SJCRH30 (cell line): ENCODE results near the gene TAF4B. TPM values are rescaled to one million over a fixed set of nuclear protein-coding genes. Genes with fewer than 3 reads are reported as not detected.
A peak's percentile ranks its signal among the peaks of the same experiment; 100 is the strongest.
"Not testable (repeated sequence)": the region's sequence is repeated elsewhere in the genome, so short reads cannot be mapped to it uniquely, and the experiment has no call there.

Experiments
- DNase-seq, 2 experiments: peaks; one replicate each; pipeline ENCODE4 v3.0.0-alpha.2; 2015 to 2020
- H3K27ac ChIP-seq: fragments of 250-450 bp; sonication (Bioruptor Pico); 2 replicates; pipeline ENCODE4 v1.5.1; 2020; ENCODE audit warnings: mild to moderate bottlenecking, moderate library complexity
- H3K27me3 ChIP-seq: fragments of 250-450 bp; sonication (Bioruptor Pico); 2 replicates; pipeline ENCODE4 v1.5.1; 2020; ENCODE audit warnings: mild to moderate bottlenecking, moderate library complexity
- H3K36me3 ChIP-seq: fragments of 250-450 bp; sonication (Bioruptor Pico); 2 replicates; pipeline ENCODE4 v1.5.1; 2020; ENCODE audit warnings: mild to moderate bottlenecking, moderate library complexity
- H3K4me1 ChIP-seq: fragments of 250-450 bp; sonication (Bioruptor Pico); 2 replicates; pipeline ENCODE4 v1.5.1; 2020; ENCODE audit warnings: mild to moderate bottlenecking, moderate library complexity
- H3K4me3 ChIP-seq: fragments of 250-450 bp; sonication (Bioruptor Pico); 2 replicates; pipeline ENCODE4 v1.5.1; 2020; ENCODE audit warnings: mild to moderate bottlenecking, moderate library complexity
- H3K9me3 ChIP-seq: fragments of 250-450 bp; sonication (Bioruptor Pico); replicated peaks from 2 replicates; pipeline ENCODE4 v1.5.1; 2020; ENCODE audit warnings: mild to moderate bottlenecking, moderate library complexity
- total RNA-seq: library from RNA; depleted of rRNA; stranded (reverse); fragments of >200 nt; shearing (Covaris generic); gene quantifications from 2 replicates; pipeline ENCODE4 v1.2.3, GENCODE V29; 2014

The TAF4B gene
- total RNA-seq, 1 experiment from 2014 or later, result 10.1 TPM

- Histone ChIP-seq H3K4me3 (no peak overlapping the region), H3K27me3 (no peaks in the 10 kb centered on the region), H3K9me3 (no peaks in the 10 kb centered on the region), H3K27ac (no peak overlapping the region), H3K4me1 (no peaks in the 10 kb centered on the region), H3K36me3 (no peaks in the 10 kb centered on the region)
- no peak for DNase-seq
Observed at GRCh38 chr18:26362021-26362420, 135.8 kb downstream of the TAF4B start.

GRCh38 chr18:26367425-26367824 lies 141.2 kb downstream of the TAF4B start:
- Histone ChIP-seq H3K36me3 (no peaks in the 10 kb centered on the region), H3K27ac (no peak overlapping the region), H3K4me1 (no peaks in the 10 kb centered on the region), H3K4me3 (no peak overlapping the region), H3K27me3 (no peaks in the 10 kb centered on the region), H3K9me3 (no peaks in the 10 kb centered on the region)
- DNase-seq, result no peak

- H3K4me3 ChIP-seq, result no peak overlapping the region
- H3K36me3 ChIP-seq, result no peaks in the 10 kb centered on the region
- H3K27ac ChIP-seq, result no peak overlapping the region
- no peak for DNase-seq
- H3K9me3 ChIP-seq, result no peaks in the 10 kb centered on the region
- H3K27me3 ChIP-seq, result no peaks in the 10 kb centered on the region
- H3K4me1 ChIP-seq, result no peaks in the 10 kb centered on the region
Observed at GRCh38 chr18:26370037-26370436, 143.8 kb downstream of the TAF4B start.

- no peaks in the 10 kb centered on the region for H3K4me1 ChIP-seq
- no peaks in the 10 kb centered on the region for H3K9me3 ChIP-seq
- H3K27me3 ChIP-seq, result no peaks in the 10 kb centered on the region
- H3K27ac ChIP-seq, result no peak overlapping the region
- H3K4me3 ChIP-seq, result no peak overlapping the region
- DNase-seq, result no peak
- H3K36me3 ChIP-seq, result no peaks in the 10 kb centered on the region
Observed at GRCh38 chr18:26376105-26376504, 149.9 kb downstream of the TAF4B start.

GRCh38 chr18:26378701-26379100 lies 152.5 kb downstream of the TAF4B start:
- no peak overlapping the region for H3K27ac ChIP-seq
- no peak overlapping the region for H3K4me3 ChIP-seq
- no peak for DNase-seq
- no peaks in the 10 kb centered on the region for H3K9me3 ChIP-seq
- no peaks in the 10 kb centered on the region for H3K36me3 ChIP-seq
- no peaks in the 10 kb centered on the region for H3K4me1 ChIP-seq
- no peaks in the 10 kb centered on the region for H3K27me3 ChIP-seq

- not testable (repeated sequence) for H3K27me3 ChIP-seq, DNase-seq, H3K9me3 ChIP-seq, H3K4me3 ChIP-seq, H3K36me3 ChIP-seq, H3K27ac ChIP-seq
- peaks cover 11% of the 10 kb centered on the region for H3K4me1 ChIP-seq
Observed at GRCh38 chr18:26381555-26381954, 155.3 kb downstream of the TAF4B start.

GRCh38 chr18:26383454-26384270 lies 157.4 kb downstream of the TAF4B start:
- no peaks in the 10 kb centered on the region for H3K9me3 ChIP-seq
- H3K27ac ChIP-seq, result no peak overlapping the region
- peak in 1 of 2 experiments; percentile 64 for DNase-seq
- peaks cover 13% of the 10 kb centered on the region for H3K4me1 ChIP-seq
- H3K36me3 ChIP-seq, result no peaks in the 10 kb centered on the region
- H3K27me3 ChIP-seq, result no peaks in the 10 kb centered on the region
- H3K4me3 ChIP-seq, result no peak overlapping the region

GRCh38 chr18:26386002-26386401 lies 159.8 kb downstream of the TAF4B start:
- Histone ChIP-seq H3K4me3 (no peak overlapping the region), H3K27me3 (no peaks in the 10 kb centered on the region), H3K4me1 (peaks cover 13% of the 10 kb centered on the region), H3K27ac (peak overlapping the region; percentile 66), H3K9me3 (no peaks in the 10 kb centered on the region), H3K36me3 (no peaks in the 10 kb centered on the region)
- DNase-seq, result peak; percentile 62 to 84

- H3K27me3 ChIP-seq, result no peaks in the 10 kb centered on the region
- H3K4me1 ChIP-seq, result peaks cover 13% of the 10 kb centered on the region
- peak overlapping the region; percentile 66 for H3K27ac ChIP-seq
- H3K4me3 ChIP-seq, result no peak overlapping the region
- H3K36me3 ChIP-seq, result no peaks in the 10 kb centered on the region
- no peaks in the 10 kb centered on the region for H3K9me3 ChIP-seq
- DNase-seq, result no peak
Observed at GRCh38 chr18:26386441-26386840, 160.2 kb downstream of the TAF4B start.

- no peaks in the 10 kb centered on the region for H3K36me3 ChIP-seq
- DNase-seq, result no peak
- H3K27ac ChIP-seq, result no peak overlapping the region
- H3K4me1 ChIP-seq, result no peaks in the 10 kb centered on the region
- H3K4me3 ChIP-seq, result no peak overlapping the region
- H3K27me3 ChIP-seq, result no peaks in the 10 kb centered on the region
- H3K9me3 ChIP-seq, result no peaks in the 10 kb centered on the region
Observed at GRCh38 chr18:26394047-26394654, 167.9 kb downstream of the TAF4B start.

GRCh38 chr18:26397019-26397418 lies 170.8 kb downstream of the TAF4B start:
- no peaks in the 10 kb centered on the region for H3K4me1 ChIP-seq
- no peak overlapping the region for H3K4me3 ChIP-seq
- DNase-seq, result no peak
- H3K27ac ChIP-seq, result no peak overlapping the region
- H3K36me3 ChIP-seq, result no peaks in the 10 kb centered on the region
- H3K27me3 ChIP-seq, result no peaks in the 10 kb centered on the region
- H3K9me3 ChIP-seq, result no peaks in the 10 kb centered on the region

GRCh38 chr18:26403491-26403890 lies 177.2 kb downstream of the TAF4B start:
- DNase-seq, result no peak

GRCh38 chr18:26405190-26405801 lies 179.1 kb downstream of the TAF4B start:
- DNase-seq, result peak; percentile 4 to 21
- H3K27ac ChIP-seq, result no peak overlapping the region

More at GRCh38 chr18:26403491-26403890, 177.2 kb downstream of the TAF4B start:
- Histone ChIP-seq H3K4me1 (no peaks in the 10 kb centered on the region), H3K4me3 (no peak overlapping the region), H3K27ac (no peak overlapping the region), H3K27me3 (no peaks in the 10 kb centered on the region), H3K36me3 (no peaks in the 10 kb centered on the region), H3K9me3 (no peaks in the 10 kb centered on the region)

GRCh38 chr18:26406324-26406723 lies 180.1 kb downstream of the TAF4B start:
- Histone ChIP-seq H3K27ac (no peak overlapping the region), H3K4me3 (no peak overlapping the region), H3K36me3 (no peaks in the 10 kb centered on the region), H3K27me3 (no peaks in the 10 kb centered on the region), H3K9me3 (no peaks in the 10 kb centered on the region), H3K4me1 (no peaks in the 10 kb centered on the region)
- peak; percentile 12 to 18 for DNase-seq

More at GRCh38 chr18:26405190-26405801, 179.1 kb downstream of the TAF4B start:
- Histone ChIP-seq H3K36me3 (no peaks in the 10 kb centered on the region), H3K27me3 (no peaks in the 10 kb centered on the region), H3K9me3 (no peaks in the 10 kb centered on the region), H3K4me3 (no peak overlapping the region), H3K4me1 (no peaks in the 10 kb centered on the region)

- no peak overlapping the region for H3K27ac ChIP-seq
- no peaks in the 10 kb centered on the region for H3K27me3 ChIP-seq
- no peak for DNase-seq
- no peaks in the 10 kb centered on the region for H3K36me3 ChIP-seq
- H3K9me3 ChIP-seq, result no peaks in the 10 kb centered on the region
- H3K4me1 ChIP-seq, result no peaks in the 10 kb centered on the region
- no peak overlapping the region for H3K4me3 ChIP-seq
Observed at GRCh38 chr18:26406854-26407517, 180.7 kb downstream of the TAF4B start.
